ENCODE data around the gene TGM2. TPM values are rescaled to one million over a fixed set of nuclear protein-coding genes. Genes with fewer than 3 reads are reported as not detected.

TGM2 gene
- total RNA-seq, 1 donor from 2014 or later = 362 TPM

GRCh38 chr20:38190166-38190565 is 25.1 kb upstream of the TGM2 start:
- H3K9me3 ChIP-seq = no peaks in the 10 kb centered on the region
- H3K36me3 ChIP-seq = no peaks in the 10 kb centered on the region
- DNase-seq = no peak
- no peak for ATAC-seq
- TF ChIP-seq CTCF (IDR thresholded peaks at IDR 0.05) = no peak
- H3K4me1 ChIP-seq = peaks cover 4% of the 10 kb centered on the region
- no peak overlapping the region for H3K4me3 ChIP-seq
- no peak overlapping the region for H3K27ac ChIP-seq
- H3K27me3 ChIP-seq (ENCODE audit: low read depth) = no peaks in the 10 kb centered on the region
- intact Hi-C loops (cut with DNase I) = no loop called here

- intact Hi-C loops (cut with DNase I) = no loop called here
- Histone ChIP-seq H3K36me3 (no peaks in the 10 kb centered on the region), H3K27ac (no peak overlapping the region), H3K4me1 (no peaks in the 10 kb centered on the region), H3K27me3 (ENCODE audit: low read depth) (no peaks in the 10 kb centered on the region), H3K9me3 (no peaks in the 10 kb centered on the region), H3K4me3 (no peak overlapping the region)
- peak; percentile 17 for TF ChIP-seq CTCF (IDR thresholded peaks at IDR 0.05)
- peak; percentile 63 to 77 for ATAC-seq
- peak; percentile 69 for DNase-seq
Observed at GRCh38 chr20:38187517-38187916, 22.4 kb upstream of the TGM2 start.

GRCh38 chr20:38186788-38187221 is 21.7 kb upstream of the TGM2 start:
- intact Hi-C loops (cut with DNase I) = no loop called here
- Histone ChIP-seq H3K36me3 (no peaks in the 10 kb centered on the region), H3K27me3 (ENCODE audit: low read depth) (no peaks in the 10 kb centered on the region), H3K9me3 (no peaks in the 10 kb centered on the region), H3K4me1 (no peaks in the 10 kb centered on the region), H3K4me3 (no peak overlapping the region), H3K27ac (no peak overlapping the region)
- ATAC-seq (peak; percentile 54 to 59), DNase-seq (no peak)
- TF ChIP-seq CTCF (IDR thresholded peaks at IDR 0.05) = no peak

GRCh38 chr20:38184101-38184500 is 19.0 kb upstream of the TGM2 start:
- DNase-seq (no peak), ATAC-seq (no peak)
- Histone ChIP-seq H3K27me3 (ENCODE audit: low read depth) (no peaks in the 10 kb centered on the region), H3K27ac (no peak overlapping the region), H3K4me3 (no peak overlapping the region), H3K4me1 (peaks cover 4% of the 10 kb centered on the region), H3K36me3 (no peaks in the 10 kb centered on the region), H3K9me3 (no peaks in the 10 kb centered on the region)
- TF ChIP-seq CTCF (IDR thresholded peaks at IDR 0.05) = no peak
- intact Hi-C loops (cut with DNase I) = no loop called here

- no peak for DNase-seq
- no peak for TF ChIP-seq CTCF (IDR thresholded peaks at IDR 0.05)
- Histone ChIP-seq H3K27me3 (ENCODE audit: low read depth) (no peaks in the 10 kb centered on the region), H3K36me3 (no peaks in the 10 kb centered on the region), H3K4me1 (peaks cover 4% of the 10 kb centered on the region), H3K27ac (no peak overlapping the region), H3K4me3 (no peak overlapping the region), H3K9me3 (no peaks in the 10 kb centered on the region)
- no peak for ATAC-seq
- intact Hi-C loops (cut with DNase I) = no loop called here
Observed at GRCh38 chr20:38181971-38182370, 16.9 kb upstream of the TGM2 start.

Data from lower lobe of right lung (tissue), 2 donors.